HG03135 (cell line): ENCODE data around the gene GBX1.
A peak's percentile ranks its signal among the peaks of the same experiment; 100 is the strongest.

ENCODE experiments used
- ATAC-seq: cut with Tn5 transposase; IDR thresholded peaks from one replicate; pipeline ENCODE4 v1.9.1; 2021; ENCODE audit warnings: mild to moderate bottlenecking, moderate library complexity; ENCODE audit not compliant: unreplicated experiment

Gene GBX1

DNA sequence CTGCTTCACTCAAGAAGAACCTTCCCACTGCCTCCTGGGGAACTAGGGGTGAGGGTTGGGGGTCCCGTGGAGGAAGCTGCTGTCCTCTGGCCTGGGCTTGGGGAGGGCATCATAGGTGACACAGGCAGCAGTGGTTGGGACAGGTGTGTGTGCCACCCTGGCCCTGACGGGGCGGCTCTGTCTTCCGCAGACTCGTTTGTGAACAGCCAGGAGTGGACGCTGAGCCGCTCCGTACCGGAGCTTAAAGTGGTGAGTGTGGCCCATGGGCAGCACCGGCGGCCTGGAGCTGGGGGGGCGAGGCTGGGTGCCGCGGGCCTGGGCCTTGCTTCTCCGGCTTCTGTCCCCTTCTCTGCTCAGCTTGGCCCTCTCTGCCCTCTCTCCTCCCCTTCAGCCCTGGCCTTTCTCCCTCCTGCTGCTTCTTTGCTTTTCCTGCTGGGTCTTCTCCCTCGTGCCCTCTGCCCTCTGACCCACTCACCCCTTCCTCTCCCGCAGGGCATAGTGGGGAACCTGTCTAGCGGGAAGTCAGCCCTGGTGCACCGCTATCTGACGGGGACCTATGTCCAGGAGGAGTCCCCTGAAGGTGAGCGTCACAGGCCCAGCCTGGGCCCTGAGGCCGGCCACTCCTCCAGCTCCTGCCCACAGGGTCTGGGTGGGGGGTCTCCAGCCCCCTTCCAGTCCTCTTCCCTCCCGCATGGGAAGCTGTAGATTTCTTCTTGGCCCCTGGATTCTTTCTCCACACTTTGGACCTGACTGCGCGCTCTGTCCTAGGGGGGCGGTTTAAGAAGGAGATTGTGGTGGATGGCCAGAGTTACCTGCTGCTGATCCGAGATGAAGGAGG lies 50.7 kb downstream of the GBX1 start:
- no peak for ATAC-seq

DNA sequence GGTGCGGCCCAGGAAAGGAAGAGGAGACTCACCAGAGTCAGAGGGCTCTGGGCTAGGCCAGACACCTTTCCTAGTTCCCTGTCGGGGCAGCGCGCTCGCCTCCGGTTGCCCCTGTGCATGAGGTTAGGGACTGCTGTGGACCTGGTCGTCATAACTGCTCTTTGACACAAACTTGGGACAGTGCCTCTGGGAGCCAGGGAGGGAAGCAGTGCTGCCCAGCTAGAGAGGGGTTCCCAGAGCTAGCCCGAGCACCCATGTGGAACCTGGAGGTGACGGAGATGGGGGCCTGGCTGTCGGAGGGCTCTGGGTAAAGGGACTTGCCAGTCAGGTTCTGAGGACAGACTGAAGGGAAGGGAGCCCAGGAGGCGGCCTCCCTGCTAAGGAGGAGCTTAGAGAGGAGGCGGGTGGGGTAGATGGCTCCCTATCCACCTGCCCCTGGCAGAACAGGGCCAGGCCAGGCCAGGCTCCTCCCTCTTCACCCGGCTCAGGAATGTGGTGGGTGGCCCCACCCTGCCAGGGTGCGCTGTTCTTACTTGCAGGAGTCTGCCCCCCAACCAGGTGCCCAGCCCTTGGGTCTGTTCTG lies 51.6 kb downstream of the GBX1 start:
- ATAC-seq, result no peak

GRCh38 chr7:151115121-151115835 lies 52.2 kb downstream of the GBX1 start:
- no peak for ATAC-seq

- no peak for ATAC-seq
Observed at GRCh38 chr7:151114151-151115090, 53.1 kb downstream of the GBX1 start.

DNA sequence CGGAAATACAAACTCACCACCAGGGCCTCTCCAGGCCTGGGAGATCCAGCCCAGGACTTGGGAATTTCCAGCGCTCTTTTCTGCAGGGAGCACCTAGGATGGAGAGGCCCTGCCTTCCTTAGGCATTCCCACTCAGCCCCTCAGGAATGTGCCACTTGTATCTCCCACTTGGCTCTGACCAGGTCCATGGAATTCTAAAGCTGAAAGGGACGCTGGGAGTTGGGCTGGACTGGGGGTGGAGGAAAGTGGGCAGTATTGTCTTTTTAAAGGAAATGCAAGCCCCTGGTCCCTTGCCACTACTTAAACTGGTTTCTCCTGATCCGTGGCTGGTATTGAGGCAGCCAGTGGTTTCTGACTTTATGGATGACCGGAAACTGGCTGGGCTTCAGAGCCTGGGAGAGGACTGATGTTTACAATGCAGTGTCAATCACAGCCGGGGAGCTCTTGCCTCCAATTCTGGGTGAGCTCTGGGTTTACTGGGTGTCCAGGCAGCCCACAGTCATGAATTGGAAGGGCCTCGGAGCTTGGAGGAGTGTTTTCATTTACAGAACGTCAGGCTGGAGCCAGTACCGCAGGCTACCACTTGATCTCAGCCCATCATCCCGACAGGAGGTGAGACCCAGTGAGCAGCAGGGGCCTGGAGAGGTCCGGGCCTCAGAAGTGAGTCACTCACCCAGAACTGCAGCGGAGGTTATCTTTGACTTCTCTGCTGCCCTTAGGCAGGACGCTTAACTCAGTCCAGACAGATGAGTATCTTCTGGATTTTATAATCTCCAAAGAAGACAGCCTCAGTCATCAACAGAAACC lies 53.9 kb downstream of the GBX1 start:
- no peak for ATAC-seq

- peak; percentile 52 for ATAC-seq
Observed at GRCh38 chr7:151110941-151111645, 56.4 kb downstream of the GBX1 start.

- no peak for ATAC-seq
Observed at GRCh38 chr7:151110236-151110940, 57.1 kb downstream of the GBX1 start.

DNA sequence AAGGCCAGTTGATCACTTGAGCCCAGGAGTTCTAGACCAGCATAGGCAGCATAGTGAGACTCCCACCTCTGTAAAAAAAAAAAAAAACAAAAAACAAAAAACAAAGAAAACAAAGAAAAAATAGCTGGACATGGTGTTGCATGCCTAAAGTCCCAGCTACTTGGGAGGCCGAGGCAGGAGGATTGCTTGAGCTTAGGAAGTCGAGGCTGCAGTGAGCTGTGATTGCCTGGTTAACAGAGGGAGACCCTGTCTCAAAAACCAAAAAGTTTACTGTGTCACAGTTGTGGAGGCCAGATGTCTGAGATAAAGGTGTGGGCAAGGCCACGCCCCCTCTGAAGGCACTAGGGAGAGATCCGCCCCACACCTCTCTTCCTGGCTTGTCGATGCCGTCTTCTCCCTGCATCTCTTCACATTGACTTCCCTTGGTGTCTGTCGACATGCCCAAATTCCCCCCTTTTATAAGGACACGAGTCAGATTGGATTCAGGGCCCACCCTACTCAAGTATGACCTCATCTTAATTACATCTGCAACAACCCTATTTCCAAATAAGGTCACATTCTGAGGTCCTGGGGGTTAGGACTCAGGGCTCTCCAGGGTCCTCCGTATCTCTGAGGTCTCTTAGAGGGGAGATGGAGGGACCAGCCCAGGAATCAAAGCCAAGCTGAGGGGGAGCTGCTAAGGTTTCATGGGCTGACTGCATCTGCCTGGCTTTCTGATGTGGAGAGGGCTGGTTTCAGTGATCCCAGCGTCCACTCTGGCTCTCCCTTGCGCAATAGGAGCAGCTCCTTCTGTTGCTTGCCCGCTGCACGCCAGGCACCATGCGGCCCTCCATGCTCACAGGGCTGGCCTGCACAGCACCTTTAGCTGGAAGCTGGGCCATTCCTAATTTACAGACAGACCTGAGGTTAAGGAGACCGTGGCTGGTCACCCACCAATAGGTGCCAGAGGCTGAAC lies 58.1 kb downstream of the GBX1 start:
- ATAC-seq, result no peak

DNA sequence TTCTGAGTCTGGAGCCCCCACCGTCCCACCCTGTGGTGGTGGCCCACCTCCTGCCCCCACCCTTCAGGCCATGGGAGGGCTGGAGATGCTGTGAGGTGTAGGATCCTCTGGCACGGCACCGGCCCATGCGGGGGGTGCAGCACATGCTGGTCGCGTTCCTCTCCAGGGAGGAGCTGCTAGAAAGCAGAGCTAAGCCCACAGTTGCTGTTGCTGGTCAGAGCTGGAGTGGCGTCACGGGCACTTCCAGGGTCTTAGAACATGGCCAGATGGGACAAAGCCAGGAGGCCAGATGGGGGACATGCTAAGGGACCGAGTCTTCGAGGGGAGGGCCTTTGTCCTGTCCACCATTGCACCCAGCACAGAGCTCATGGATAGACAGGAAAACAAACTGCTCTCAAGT lies 59.6 kb downstream of the GBX1 start:
- no peak for ATAC-seq

DNA sequence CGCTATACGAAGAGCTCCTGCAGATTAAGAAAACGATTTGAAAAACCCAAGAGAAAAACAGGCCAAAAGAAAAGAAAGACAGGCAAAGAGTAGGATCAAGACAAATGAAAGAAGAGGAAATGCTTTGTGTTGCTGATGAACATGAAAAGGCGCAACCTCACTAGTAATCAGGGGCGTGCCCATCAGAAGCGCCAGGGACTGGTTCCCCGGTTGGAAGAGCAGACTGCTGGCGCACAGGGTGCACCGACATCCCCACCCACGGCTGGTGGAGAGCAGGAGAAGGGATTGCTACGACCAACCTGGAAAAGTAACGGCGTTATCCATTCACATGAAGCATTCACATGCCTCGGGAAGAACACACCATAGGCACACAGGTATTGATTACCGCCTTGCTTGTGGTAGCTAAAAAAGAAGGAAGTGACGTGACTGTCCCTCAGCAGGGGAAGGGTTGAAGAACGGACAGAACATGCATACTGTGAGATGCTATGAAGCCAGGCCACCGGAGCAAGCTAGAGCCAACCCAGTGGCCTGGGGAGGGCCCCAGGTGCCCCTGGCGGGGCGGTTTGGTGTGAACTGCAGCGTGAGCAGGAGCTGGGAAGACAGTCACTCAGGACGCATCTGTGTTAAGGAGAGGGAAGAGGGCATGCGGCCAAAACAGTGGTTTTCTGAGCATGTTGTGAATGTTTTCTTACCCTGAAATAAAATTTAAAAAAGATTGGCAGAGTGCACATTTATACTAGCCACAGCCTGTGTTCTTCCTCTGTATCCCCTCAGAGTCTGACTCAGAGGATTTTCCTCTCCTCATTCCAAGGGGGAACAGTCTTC lies 62.9 kb downstream of the GBX1 start:
- no peak for ATAC-seq

DNA sequence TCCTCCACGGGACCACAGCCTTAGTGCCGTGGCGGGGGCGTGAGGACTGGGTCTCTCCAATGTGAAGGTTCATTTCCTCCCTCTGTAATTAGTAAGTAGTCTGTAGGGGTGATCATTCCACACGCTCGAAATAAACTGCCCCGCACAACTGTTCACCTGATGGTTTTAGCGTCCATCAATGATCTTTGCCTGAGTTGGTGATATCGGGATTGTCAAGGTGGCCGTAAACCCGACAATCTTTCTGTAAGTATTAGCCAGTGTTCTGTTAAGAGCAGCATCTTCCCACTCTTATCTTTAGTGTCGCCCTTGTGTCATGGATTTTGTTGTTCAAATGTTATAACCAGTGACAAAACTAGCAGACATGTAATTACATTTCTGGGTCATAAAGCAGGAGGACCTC lies 63.5 kb downstream of the GBX1 start:
- ATAC-seq, result no peak

DNA sequence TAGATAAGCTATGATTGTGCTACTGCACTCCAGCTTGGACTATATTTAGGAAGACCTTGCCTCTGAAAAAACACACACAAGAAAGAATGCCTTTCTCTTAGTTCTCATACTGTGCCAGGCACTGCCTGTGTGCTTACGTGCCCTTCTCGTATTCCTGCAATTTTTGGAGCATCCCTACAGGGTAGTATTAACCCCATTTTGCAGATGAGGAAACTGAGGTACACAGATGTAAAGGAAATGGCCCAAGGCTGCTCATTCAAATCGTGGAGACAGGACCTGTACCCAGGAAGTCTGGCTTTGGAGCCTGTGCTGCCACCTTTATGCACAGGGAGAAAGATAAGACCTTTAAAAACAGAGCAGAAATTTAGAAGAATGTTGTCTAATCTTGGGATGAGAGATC lies 64.5 kb downstream of the GBX1 start:
- no peak for ATAC-seq

- ATAC-seq, result no peak
Observed at GRCh38 chr7:151101621-151102396, 65.7 kb downstream of the GBX1 start.

GRCh38 chr7:151100921-151101320 lies 66.6 kb downstream of the GBX1 start:
- ATAC-seq, result no peak

DNA sequence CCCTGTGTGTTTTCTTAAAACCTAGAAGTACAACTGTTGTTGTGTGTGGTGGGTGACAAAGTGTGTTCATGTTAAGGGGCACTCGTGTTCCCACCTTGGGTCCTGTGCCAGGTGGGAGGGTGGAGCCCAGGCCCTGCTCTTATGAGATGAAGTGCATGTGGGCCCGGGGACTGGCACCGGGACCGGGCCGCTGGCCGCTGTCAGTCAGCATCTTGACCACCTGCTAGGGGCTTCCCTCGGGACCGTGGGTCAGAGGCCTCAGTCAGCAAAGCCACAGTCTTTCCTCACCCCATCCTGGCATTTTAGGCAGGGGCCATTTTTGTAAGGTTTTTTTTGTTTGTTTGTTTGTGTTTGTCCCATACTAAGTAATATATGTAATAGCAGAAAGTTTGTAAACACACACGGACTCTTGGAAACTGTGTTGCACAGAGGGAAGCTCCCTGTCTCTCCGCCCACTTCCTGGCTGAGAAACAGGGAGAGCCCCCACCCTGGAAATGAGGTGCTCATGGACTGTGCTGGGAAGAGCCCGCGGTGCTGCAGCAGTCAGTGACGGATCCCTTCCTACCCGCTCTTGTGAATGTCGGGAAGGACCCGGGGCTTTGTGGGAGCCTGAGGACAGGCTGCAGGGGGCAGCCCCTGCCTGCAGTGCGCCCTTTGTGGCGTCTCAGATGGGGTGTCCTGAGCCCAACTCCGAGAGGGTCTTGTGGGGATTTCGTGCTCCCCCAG lies 67.8 kb downstream of the GBX1 start:
- no peak for ATAC-seq
